K562 (cell line): ENCODE measurements around the gene FBXL13. TPM values are rescaled to one million over a fixed set of nuclear protein-coding genes. Genes with fewer than 3 reads are reported as not detected.

Experiments used
- CREB3 ChIP-seq: fragments of 450-650 bp; conservative IDR thresholded peaks from 2 replicates; pipeline ENCODE4 v1.6.1; 2016; ENCODE audit warnings: missing genetic modification characterization, low read depth, mild to moderate bottlenecking, missing compliant biosample characterization, moderate library complexity
- HNRNPK ChIP-seq: fragments of 200-400 bp; formaldehyde crosslinking; IDR thresholded peaks from one replicate; pipeline ENCODE4 v1.6.1; 2018; ENCODE audit warnings: mild to moderate bottlenecking, low read depth, low read length; ENCODE audit not compliant: poor library complexity, severe bottlenecking
- KAT7 ChIP-seq: sonication (generic); formaldehyde crosslinking; IDR thresholded peaks from 2 replicates; pipeline ENCODE4 v1.8.0; 2022; ENCODE audit warnings: missing genetic modification reagents, mild to moderate bottlenecking, borderline replicate concordance
- MGA ChIP-seq: fragments of 450-650 bp; IDR thresholded peaks from 2 replicates; pipeline ENCODE4 v1.6.1; 2016; ENCODE audit warnings: mild to moderate bottlenecking, moderate library complexity
- PHF20 ChIP-seq: fragments of 450-650 bp; IDR thresholded peaks from 2 replicates; pipeline ENCODE4 v1.6.1; 2018; ENCODE audit not compliant: partially characterized antibody
- PTRF ChIP-seq: fragments of 450-650 bp; IDR thresholded peaks from 2 replicates; pipeline ENCODE4 v1.6.1; 2016; ENCODE audit warnings: mild to moderate bottlenecking, missing genetic modification characterization, missing compliant biosample characterization
- RBM25 ChIP-seq: fragments of 200-400 bp; formaldehyde crosslinking; IDR thresholded peaks from 2 replicates; pipeline ENCODE4 v1.6.1; 2018; ENCODE audit warnings: low read length, low read depth, moderate library complexity; ENCODE audit not compliant: severe bottlenecking
- SLC30A9 ChIP-seq: fragments of 250-450 bp; sonication (Bioruptor Pico); IDR thresholded peaks from 2 replicates; pipeline ENCODE4 v1.8.0; 2022; ENCODE audit warnings: mild to moderate bottlenecking, moderate library complexity
- SRSF3 ChIP-seq: fragments of 200-400 bp; formaldehyde crosslinking; IDR thresholded peaks from 2 replicates; pipeline ENCODE4 v1.6.1; 2016; ENCODE audit warnings: mild to moderate bottlenecking, low read length, moderate library complexity; ENCODE audit not compliant: insufficient read depth
- STAT5A ChIP-seq: IDR thresholded peaks from 2 replicates; pipeline ENCODE4 v1.6.1; 2012; ENCODE audit warnings: low read length, inconsistent platforms, borderline replicate concordance
- ZBTB5 ChIP-seq: fragments of 450-650 bp; IDR thresholded peaks from 2 replicates; pipeline ENCODE4 v1.6.1; 2017; ENCODE audit warnings: antibody characterized with exemption
- ZC3H8 ChIP-seq: fragments of 450-650 bp; IDR thresholded peaks from 2 replicates; pipeline ENCODE4 v1.6.1; 2017
- ZNF444 ChIP-seq: fragments of 250-450 bp; sonication (Bioruptor Pico); IDR thresholded peaks from 2 replicates; pipeline ENCODE4 v1.4.0; 2020; ENCODE audit warnings: mild to moderate bottlenecking, moderate library complexity
- ZNF445 ChIP-seq: fragments of 250-450 bp; sonication (Bioruptor Pico); IDR thresholded peaks from 2 replicates; pipeline ENCODE4 v1.4.0; 2020; ENCODE audit warnings: low read depth, mild to moderate bottlenecking, moderate library complexity
- ZNF780A ChIP-seq: fragments of 250-450 bp; sonication (Bioruptor Pico); IDR thresholded peaks from 2 replicates; pipeline ENCODE4 v1.5.0; 2021; ENCODE audit warnings: mild to moderate bottlenecking
- polyA plus RNA-seq, 8 experiments: library from polyadenylated mRNA; depleted of rRNA in 4 of 8; stranded (reverse) in 5 of 8; unstranded in 3 of 8; fragments of >200 nt; fragmentation: Nextera tagmentation in 2 of 8; fragmentation: Illumina TruSeq in 1 of 8; extraction: Ambion mirVana in 2 of 8; extraction: Trizol in 1 of 8; gene quantifications; 2 replicates each; pipeline versions ENCODE4 v1.2.1 to v1.2.3, GENCODE V29; 2011 to 2014; ENCODE audit warnings: inconsistent platforms in 1 of 8, missing spikeins in 1 of 8
- total RNA-seq, 7 experiments: library from RNA; depleted of rRNA in 6 of 7; stranded (reverse); fragments of >200 nt in 6 of 7; fragmentation: Illumina TruSeq in 2 of 7; extraction: Trizol in 2 of 7; gene quantifications; 2 replicates each; pipeline versions ENCODE4 v1.2.1 to v1.2.3, GENCODE V29; 2011 to 2021; ENCODE audit warnings: low replicate concordance in 1 of 7

FBXL13 gene
- total and polyA plus RNA-seq, 9 of the 15 experiments (the other 6 are each of a cell fraction or from before 2014, with no cell fraction given), result 16.3 to 55.0 (median 25.4) TPM

- no peak for TF ChIP-seq PTRF (tag)
- TF ChIP-seq ZNF780A, result no peak
- TF ChIP-seq HNRNPK, result no peak
- no peak for TF ChIP-seq ZNF445 (CRISPR knock-in tag)
- no peak for TF ChIP-seq MGA
- no peak for TF ChIP-seq CREB3 (tag)
- TF ChIP-seq ZNF444 (CRISPR knock-in tag), result no peak
- TF ChIP-seq SRSF3, result no peak
- no peak for TF ChIP-seq RBM25
- no peak for TF ChIP-seq ZBTB5
- TF ChIP-seq KAT7 (CRISPR knock-in tag), result no peak
- no peak for TF ChIP-seq ZC3H8
- no peak for TF ChIP-seq STAT5A
- TF ChIP-seq SLC30A9, result no peak
- no peak for TF ChIP-seq PHF20
Measured at GRCh38 chr7:102988088-102988487, 86.5 kb downstream of the FBXL13 start (continued).
